HG02588 (cell line): ENCODE data around the gene PGAP6.
"Not testable (repeated sequence)": the region's sequence is repeated elsewhere in the genome, so short reads cannot be mapped to it uniquely, and the experiment has no call there.

ENCODE experiments used
- ATAC-seq: cut with Tn5 transposase; IDR thresholded peaks from one replicate; pipeline ENCODE4 v1.9.1; 2021; ENCODE audit warnings: mild to moderate bottlenecking, moderate library complexity; ENCODE audit not compliant: unreplicated experiment

The PGAP6 gene

GRCh38 chr16:379183-379960 is 2.4 kb downstream of the PGAP6 start:
- ATAC-seq = no peak

GRCh38 chr16:378821-379182 is 3.0 kb downstream of the PGAP6 start:
- no peak for ATAC-seq

- not testable (repeated sequence) for ATAC-seq
Observed at GRCh38 chr16:378113-378820, 3.5 kb downstream of the PGAP6 start.

GRCh38 chr16:377419-377951 is 4.3 kb downstream of the PGAP6 start:
- ATAC-seq = no peak

GRCh38 chr16:376817-377418 is 4.9 kb downstream of the PGAP6 start:
- ATAC-seq = no peak

- no peak for ATAC-seq
Observed at GRCh38 chr16:375927-376816, 5.6 kb downstream of the PGAP6 start.

- no peak for ATAC-seq
Observed at GRCh38 chr16:375212-375611, 6.6 kb downstream of the PGAP6 start.

- no peak for ATAC-seq
Observed at GRCh38 chr16:374616-374926, 7.2 kb downstream of the PGAP6 start.

GRCh38 chr16:373848-374615 is 7.7 kb downstream of the PGAP6 start:
- no peak for ATAC-seq

GRCh38 chr16:373020-373598 is 8.7 kb downstream of the PGAP6 start:
- no peak for ATAC-seq

GRCh38 chr16:372302-372983 is 9.3 kb downstream of the PGAP6 start:
- no peak for ATAC-seq

GRCh38 chr16:371515-372301 is 10.1 kb downstream of the PGAP6 start:
- ATAC-seq = no peak

GRCh38 chr16:370979-371514 is 10.7 kb downstream of the PGAP6 start:
- ATAC-seq = no peak

GRCh38 chr16:370443-370842 is 11.3 kb downstream of the PGAP6 start, which contains the start of gene MRPL28:
MRPL28 (minus strand) TSS chr16:370538; CDS start chr16:370218, 320 bp downstream.
- ATAC-seq = peak; percentile 74

- ATAC-seq = no peak
Observed at GRCh38 chr16:369866-370436, 11.8 kb downstream of the PGAP6 start.

GRCh38 chr16:369275-369865 is 12.4 kb downstream of the PGAP6 start:
- ATAC-seq = no peak

- no peak for ATAC-seq
Observed at GRCh38 chr16:368388-369158, 13.2 kb downstream of the PGAP6 start.
